GM21381 (cell line): ENCODE data around the gene MED12L.
"Not testable (repeated sequence)": the region's sequence is repeated elsewhere in the genome, so short reads cannot be mapped to it uniquely, and the experiment has no call there.

Experiments used
- ATAC-seq: cut with Tn5 transposase; IDR thresholded peaks from one replicate; pipeline ENCODE4 v1.9.1; 2021; ENCODE audit warnings: mild to moderate bottlenecking, moderate library complexity; ENCODE audit not compliant: unreplicated experiment

MED12L gene

GRCh38 chr3:151209654-151210053 is 124.2 kb downstream of the MED12L start:
- no peak for ATAC-seq

- ATAC-seq, result peak; percentile 71
Measured at GRCh38 chr3:151210676-151211381, 125.4 kb downstream of the MED12L start.

- no peak for ATAC-seq
Measured at GRCh38 chr3:151213151-151213550, 127.7 kb downstream of the MED12L start.

GRCh38 chr3:151213881-151214280 is 128.4 kb downstream of the MED12L start:
- no peak for ATAC-seq

GRCh38 chr3:151214459-151214858 is 129.0 kb downstream of the MED12L start:
- no peak for ATAC-seq

- no peak for ATAC-seq
Measured at GRCh38 chr3:151216641-151217607, 131.5 kb downstream of the MED12L start.

DNA sequence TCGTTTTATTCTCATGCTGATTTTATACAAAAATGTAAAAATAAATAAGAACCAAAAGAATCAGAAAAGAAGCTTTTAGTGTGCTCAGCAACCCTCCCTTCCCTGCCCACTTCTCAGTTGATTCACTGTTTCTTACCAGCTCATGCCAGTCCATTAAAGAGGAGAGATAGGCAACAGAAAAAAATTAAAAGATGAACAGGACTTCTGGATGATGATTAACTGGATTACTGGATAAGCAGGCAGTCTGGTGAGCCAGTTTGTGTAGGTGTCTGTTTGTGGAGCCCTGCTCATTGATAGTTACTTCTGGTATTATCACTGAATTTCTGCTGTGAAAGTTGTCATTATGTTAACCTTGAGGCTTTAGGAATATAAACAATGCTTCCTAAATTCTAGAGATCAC is 132.7 kb downstream of the MED12L start:
- ATAC-seq, result no peak

DNA sequence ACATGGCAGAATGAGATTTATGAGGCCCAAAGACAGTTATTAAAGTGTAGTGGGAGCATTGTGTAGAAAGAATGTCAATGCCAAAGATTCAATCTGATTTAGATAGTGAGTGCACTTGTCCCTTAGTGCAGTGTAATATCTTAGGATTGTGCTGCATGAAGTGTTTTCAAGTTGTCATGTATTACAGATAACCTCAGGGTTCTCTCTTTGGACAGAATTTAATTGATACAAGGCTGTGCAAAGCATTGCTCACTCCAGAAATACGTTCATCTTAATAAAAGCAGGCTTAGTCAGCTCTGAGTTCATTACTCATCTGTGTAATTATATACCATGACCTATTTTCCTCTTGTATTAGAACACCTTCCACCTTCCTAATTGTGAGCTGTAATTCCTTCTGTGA is 133.6 kb downstream of the MED12L start:
- no peak for ATAC-seq

GRCh38 chr3:151224268-151224866 is 138.9 kb downstream of the MED12L start:
- ATAC-seq, result no peak

DNA sequence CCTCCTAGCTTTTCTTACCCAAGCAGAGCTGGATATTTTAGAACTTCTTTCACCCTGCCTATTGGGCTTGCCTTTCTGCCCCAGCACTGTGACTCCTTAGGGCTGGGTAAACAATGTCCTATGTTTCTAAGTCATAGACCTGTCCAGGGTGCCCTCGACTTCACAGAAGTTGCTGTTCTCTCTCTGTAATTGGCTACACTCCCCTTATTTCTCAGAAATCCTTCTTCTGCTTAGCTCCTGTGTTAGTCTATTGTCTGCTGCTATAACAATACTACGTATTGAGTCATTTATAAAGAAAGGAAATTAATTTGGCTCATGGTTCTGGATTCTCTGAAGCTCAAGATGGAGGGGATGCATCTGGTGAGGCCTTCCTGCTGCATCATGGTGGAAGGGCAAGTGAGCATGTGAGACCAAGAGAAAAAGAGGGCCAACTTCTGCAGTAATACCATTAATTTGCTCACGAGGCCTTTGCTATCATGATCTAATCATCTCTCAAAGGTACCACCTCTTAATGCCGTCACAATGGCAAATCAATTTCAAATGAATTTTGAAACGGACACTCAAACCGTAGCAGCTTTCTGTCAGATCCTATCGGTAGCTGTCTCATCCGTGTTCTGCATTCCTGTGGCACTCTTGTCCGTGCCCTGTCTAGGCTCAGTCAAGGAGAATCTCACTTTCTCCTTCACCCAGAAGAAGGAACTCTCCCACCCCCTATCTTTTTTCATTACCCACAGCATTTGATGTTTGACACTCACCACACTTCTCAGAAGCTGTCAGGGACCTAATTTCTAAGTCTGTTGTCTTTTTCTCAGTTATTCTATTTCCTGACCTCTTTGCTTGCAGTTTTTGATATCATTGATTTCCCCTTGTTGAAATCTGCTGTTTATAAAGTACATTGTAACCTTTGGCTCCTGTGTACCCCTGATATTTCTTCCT is 139.8 kb downstream of the MED12L start:
- ATAC-seq, result no peak

DNA sequence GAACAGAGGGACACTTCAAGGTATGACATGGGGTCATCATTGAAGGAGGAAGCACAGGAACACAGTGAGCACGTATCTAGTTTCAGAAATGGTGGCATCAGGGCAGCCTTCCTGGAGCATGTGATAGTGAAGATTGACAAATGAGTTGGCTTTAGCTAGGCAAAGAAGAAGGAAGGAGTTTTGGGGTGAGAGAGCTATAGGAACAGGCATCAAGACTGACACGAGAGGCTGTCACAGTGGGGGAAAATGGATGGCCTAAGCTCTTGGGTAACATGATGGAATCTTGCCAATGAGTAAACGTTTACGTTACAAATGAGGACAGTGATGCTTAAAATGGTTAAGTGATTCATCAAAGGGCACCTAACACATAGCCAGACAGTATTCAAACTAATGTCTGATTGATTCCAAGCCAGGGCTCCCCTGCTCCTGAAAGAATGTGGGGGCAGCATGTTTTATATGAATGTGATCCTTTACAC is 140.7 kb downstream of the MED12L start:
- no peak for ATAC-seq

GRCh38 chr3:151226825-151227224 is 141.4 kb downstream of the MED12L start:
- no peak for ATAC-seq

DNA sequence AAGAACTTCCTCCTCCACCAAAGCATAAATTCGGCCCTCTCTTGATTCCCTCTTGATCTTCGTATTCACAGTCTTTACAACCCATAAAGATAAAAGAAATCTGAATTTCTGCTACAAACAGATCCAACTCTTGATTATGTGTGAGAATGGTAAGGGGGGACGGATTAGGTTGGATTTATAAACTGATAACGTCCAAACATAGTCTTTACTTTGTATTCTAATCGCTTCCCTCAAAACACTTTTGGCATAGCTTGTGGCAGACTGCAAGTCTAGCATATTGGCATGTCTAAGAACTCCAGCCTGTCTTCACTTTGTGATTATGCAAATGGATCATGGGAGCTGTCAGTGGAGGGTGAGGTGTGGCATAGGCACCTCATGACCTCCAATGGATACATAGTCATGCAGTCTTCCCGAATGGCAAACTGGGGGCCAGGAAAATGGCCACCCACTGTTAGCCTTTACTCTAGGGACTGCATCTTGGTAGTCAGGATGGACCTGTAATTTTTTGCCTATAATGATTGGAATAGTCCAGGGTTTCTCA is 141.9 kb downstream of the MED12L start:
- peak; percentile 18 for ATAC-seq

GRCh38 chr3:151227807-151228665 is 142.6 kb downstream of the MED12L start:
- ATAC-seq, result peak; percentile 85

DNA sequence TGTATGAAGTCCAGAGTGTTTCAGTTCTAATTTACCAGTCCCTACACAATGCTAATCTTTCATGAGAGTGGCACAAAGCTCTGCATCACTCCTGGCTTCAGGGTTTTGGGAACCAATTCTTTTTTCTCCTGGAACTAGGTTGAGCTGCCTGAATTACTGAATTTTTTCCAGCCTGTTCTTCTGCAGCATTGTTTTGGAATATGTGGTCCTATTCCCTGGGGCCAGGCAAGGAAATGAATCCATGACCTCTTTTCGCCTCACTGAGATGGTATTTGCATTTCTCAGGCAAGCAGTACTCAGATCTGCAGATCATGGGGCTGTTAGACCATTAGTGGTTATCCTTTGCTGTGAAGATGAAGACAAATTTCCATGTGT is 143.2 kb downstream of the MED12L start:
- ATAC-seq, result no peak

- no peak for ATAC-seq
Measured at GRCh38 chr3:151230646-151231045, 145.2 kb downstream of the MED12L start.

GRCh38 chr3:151232403-151232802 is 146.9 kb downstream of the MED12L start:
- ATAC-seq, result not testable (repeated sequence)

DNA sequence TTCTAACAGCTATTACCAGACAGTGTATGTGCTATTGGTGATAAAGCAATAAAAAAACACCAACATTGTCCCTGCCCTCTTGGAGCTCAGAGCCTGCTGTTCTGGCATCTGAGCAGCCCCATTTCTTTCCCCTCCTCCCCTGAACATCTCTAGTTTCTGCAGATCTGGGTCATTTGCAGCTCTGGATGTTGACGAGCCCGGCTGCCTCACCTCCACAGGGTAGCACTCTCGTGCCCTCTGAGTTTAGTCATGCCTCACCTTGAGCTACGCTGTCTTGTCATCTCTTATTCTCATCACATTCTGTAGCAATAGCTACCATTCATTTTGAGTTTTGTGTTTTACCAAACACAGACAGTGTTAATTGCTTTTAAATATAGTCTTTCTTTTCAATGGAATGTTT is 147.5 kb downstream of the MED12L start:
- ATAC-seq, result no peak

GRCh38 chr3:151234825-151235224 is 149.4 kb downstream of the MED12L start:
- no peak for ATAC-seq
